Measurements from ENCODE around the gene C1R.

Gene C1R

DNA sequence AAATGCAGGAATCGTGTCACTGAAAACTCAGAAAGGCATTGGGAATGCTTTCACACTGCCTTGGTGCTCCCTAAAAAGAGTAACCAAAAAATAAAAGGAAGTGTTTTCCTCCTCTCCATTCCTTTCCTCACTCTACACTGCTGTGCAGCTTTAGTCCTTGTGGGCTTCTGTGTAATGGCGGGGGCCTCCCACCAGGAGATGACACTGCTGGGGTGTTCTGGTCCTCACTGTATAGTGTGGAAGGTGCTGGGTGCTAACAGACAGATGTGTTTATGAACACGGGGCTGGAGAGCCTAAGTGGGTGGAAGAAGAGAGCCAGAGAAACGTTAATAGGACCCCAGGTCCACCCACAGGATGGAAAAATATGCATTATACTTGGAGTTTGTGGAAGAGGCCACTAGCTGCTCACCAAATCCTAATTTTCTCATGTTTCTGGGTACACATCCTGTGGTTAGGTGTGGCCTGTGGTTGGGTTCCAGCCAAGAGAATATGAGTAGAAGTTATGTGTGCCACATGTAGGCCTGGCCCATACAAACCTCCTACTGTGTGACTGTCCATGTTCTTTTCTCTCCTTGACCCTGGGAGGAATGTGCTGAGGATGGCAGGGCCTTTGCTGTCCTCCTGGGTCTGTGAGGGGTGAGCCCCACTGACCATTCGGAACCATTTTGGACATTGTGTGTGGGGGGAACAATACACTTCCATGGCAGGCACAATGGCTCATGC, 45.7 kb downstream of the C1R start:
- H3K4me2 ChIP-seq: no peak overlapping the region
- H2AFZ ChIP-seq (ENCODE audit: low read depth): no peak overlapping the region
- TF ChIP-seq, protein P1, sequence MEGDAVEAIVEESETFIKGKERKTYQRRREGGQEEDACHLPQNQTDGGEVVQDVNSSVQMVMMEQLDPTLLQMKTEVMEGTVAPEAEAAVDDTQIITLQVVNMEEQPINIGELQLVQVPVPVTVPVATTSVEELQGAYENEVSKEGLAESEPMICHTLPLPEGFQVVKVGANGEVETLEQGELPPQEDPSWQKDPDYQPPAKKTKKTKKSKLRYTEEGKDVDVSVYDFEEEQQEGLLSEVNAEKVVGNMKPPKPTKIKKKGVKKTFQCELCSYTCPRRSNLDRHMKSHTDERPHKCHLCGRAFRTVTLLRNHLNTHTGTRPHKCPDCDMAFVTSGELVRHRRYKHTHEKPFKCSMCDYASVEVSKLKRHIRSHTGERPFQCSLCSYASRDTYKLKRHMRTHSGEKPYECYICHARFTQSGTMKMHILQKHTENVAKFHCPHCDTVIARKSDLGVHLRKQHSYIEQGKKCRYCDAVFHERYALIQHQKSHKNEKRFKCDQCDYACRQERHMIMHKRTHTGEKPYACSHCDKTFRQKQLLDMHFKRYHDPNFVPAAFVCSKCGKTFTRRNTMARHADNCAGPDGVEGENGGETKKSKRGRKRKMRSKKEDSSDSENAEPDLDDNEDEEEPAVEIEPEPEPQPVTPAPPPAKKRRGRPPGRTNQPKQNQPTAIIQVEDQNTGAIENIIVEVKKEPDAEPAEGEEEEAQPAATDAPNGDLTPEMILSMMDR (conservative IDR thresholded peaks at IDR 0.05; ENCODE audit: low read depth, low read length): no peak
- no peaks in the 10 kb centered on the region for H3K36me3 ChIP-seq (ENCODE audit: insufficient read depth)
- no peaks in the 10 kb centered on the region for H3K27me3 ChIP-seq (ENCODE audit: insufficient read depth, low read depth)
- no peaks in the 10 kb centered on the region for H3K79me2 ChIP-seq (ENCODE audit: insufficient read depth, low read depth)
- H3K4me3 ChIP-seq (IDR thresholded peaks at IDR 0.05; ENCODE audit: insufficient read depth, low read depth, low read length): no peak overlapping the region
- H3K27ac ChIP-seq: no peak overlapping the region
- peaks cover 7% of the 10 kb centered on the region for H3K4me1 ChIP-seq (ENCODE audit: low read depth, poor library complexity, severe bottlenecking)
- H4K20me1 ChIP-seq (ENCODE audit: insufficient read depth): no peaks in the 10 kb centered on the region
- H3K9ac ChIP-seq: no peak overlapping the region

DNA sequence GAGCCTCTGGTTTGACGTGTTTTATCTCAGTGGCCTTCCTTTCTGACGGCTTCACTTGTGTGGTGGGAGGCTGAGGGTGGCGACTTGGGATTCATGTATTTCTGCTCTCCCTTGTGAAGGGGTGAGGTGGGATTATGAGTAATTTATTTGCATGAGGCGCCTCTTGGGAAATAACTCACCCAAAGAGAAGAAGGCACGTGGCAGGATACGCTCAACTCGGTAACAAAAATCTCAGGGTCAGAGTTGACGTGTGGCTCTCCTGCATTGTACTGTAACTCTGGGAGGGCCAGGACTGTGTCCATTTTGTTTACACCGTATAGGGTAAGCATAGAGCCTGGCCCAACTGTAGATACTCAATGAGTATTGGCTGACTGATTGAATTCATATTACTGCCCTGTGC, 46.3 kb downstream of the C1R start:
- no peak overlapping the region for H2AFZ ChIP-seq (ENCODE audit: low read depth)

DNA sequence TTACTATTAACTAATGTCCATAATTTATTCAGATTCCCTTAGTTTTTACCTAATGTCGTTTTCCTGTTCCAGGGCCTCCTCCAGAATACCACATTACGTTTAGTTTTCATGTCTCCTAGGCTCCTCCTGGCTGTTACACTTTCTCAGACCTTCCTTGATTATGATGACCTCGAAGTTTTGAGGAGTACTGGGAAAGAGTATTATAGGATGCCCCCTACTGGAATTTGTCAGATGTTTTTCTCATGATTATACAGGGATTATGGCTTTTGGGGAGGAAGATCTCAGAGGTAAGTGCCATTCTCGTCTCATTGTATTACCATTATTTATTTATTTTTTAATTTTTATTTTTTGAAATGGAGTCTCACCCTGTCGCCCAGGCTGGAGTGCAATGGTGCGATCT, 49.4 kb downstream of the C1R start:
- H3K79me2 ChIP-seq (ENCODE audit: insufficient read depth, low read depth): no peaks in the 10 kb centered on the region
- H3K9ac ChIP-seq: no peak overlapping the region
- TF ChIP-seq, protein P1 (conservative IDR thresholded peaks at IDR 0.05; ENCODE audit: low read depth, low read length): no peak; the same call in 1 of the 2 replicates
- no peaks in the 10 kb centered on the region for H3K36me3 ChIP-seq (ENCODE audit: insufficient read depth)
- no peak overlapping the region for H2AFZ ChIP-seq (ENCODE audit: low read depth)
- H3K27ac ChIP-seq: no peak overlapping the region
- no peaks in the 10 kb centered on the region for H3K27me3 ChIP-seq (ENCODE audit: insufficient read depth, low read depth)
- no peak overlapping the region for H3K4me2 ChIP-seq
- H3K4me3 ChIP-seq (IDR thresholded peaks at IDR 0.05; ENCODE audit: insufficient read depth, low read depth, low read length): no peak overlapping the region
- no peaks in the 10 kb centered on the region for H3K4me1 ChIP-seq (ENCODE audit: low read depth, poor library complexity, severe bottlenecking)
- H4K20me1 ChIP-seq (ENCODE audit: insufficient read depth): no peaks in the 10 kb centered on the region

More for the DNA sequence above, 46.3 kb downstream of the C1R start:
- Histone ChIP-seq H3K79me2 (ENCODE audit: insufficient read depth, low read depth) (no peaks in the 10 kb centered on the region), H3K27ac (no peak overlapping the region), H3K9ac (no peak overlapping the region), H4K20me1 (ENCODE audit: insufficient read depth) (no peaks in the 10 kb centered on the region), H3K4me3 (IDR thresholded peaks at IDR 0.05; ENCODE audit: insufficient read depth, low read depth, low read length) (no peak overlapping the region), H3K36me3 (ENCODE audit: insufficient read depth) (no peaks in the 10 kb centered on the region), H3K4me2 (no peak overlapping the region), H3K27me3 (ENCODE audit: insufficient read depth, low read depth) (no peaks in the 10 kb centered on the region), H3K4me1 (ENCODE audit: low read depth, poor library complexity, severe bottlenecking) (peaks cover 7% of the 10 kb centered on the region)
- TF ChIP-seq, protein P1 (conservative IDR thresholded peaks at IDR 0.05; ENCODE audit: low read depth, low read length): no peak

DNA sequence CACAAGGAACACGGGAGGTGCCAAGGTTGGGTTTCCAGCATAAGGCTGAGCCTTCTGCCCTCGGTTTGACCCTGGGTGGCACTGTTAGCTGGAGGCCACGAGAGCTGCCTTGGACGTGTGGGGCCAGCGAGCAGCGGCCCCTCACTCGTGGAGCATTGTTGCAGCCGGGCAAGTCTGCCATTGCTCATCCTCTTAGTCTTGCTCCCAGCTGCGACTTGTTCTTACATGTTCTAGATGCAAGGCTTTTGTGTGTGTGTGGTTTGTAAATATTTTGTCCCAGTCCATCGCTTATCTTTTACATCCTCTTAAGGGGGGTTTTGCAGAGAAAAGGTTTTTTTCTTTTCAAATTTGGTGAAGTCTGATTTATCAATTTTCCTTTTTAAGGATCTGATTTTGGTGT, 52.8 kb downstream of the C1R start:
- H3K36me3 ChIP-seq (ENCODE audit: insufficient read depth): no peaks in the 10 kb centered on the region
- no peak overlapping the region for H3K9ac ChIP-seq
- H3K27ac ChIP-seq: no peak overlapping the region

More for the DNA sequence above, 52.8 kb downstream of the C1R start:
- H3K4me2 ChIP-seq: no peak overlapping the region
- H2AFZ ChIP-seq (ENCODE audit: low read depth): no peak overlapping the region
- no peak overlapping the region for H3K4me3 ChIP-seq (IDR thresholded peaks at IDR 0.05; ENCODE audit: insufficient read depth, low read depth, low read length)
- no peaks in the 10 kb centered on the region for H3K27me3 ChIP-seq (ENCODE audit: insufficient read depth, low read depth)
- H3K79me2 ChIP-seq (ENCODE audit: insufficient read depth, low read depth): no peaks in the 10 kb centered on the region
- TF ChIP-seq, protein P1 (conservative IDR thresholded peaks at IDR 0.05; ENCODE audit: low read depth, low read length): no peak
- H3K4me1 ChIP-seq (ENCODE audit: low read depth, poor library complexity, severe bottlenecking): no peaks in the 10 kb centered on the region
- H4K20me1 ChIP-seq (ENCODE audit: insufficient read depth): no peaks in the 10 kb centered on the region

Measured in KMS-11 (cell line).